RPMI7951 (cell line): ENCODE measurements around the gene CCDC68. TPM values are rescaled to one million over a fixed set of nuclear protein-coding genes. Genes with fewer than 3 reads are reported as not detected.
A peak's percentile ranks its signal among the peaks of the same experiment; 100 is the strongest.

Source experiments
- DNase-seq: peaks from one replicate; pipeline ENCODE4 v3.0.0-alpha.2; 2012; ENCODE audit warnings: low read depth
- total RNA-seq: library from RNA; depleted of rRNA; stranded (reverse); fragments of >200 nt; shearing (Covaris generic); gene quantifications from 2 replicates; pipeline ENCODE4 v1.2.3, GENCODE V29; 2014; rRNA removed

CCDC68 gene
- total RNA-seq, 1 experiment from 2014 or later: 0.12 TPM

DNA sequence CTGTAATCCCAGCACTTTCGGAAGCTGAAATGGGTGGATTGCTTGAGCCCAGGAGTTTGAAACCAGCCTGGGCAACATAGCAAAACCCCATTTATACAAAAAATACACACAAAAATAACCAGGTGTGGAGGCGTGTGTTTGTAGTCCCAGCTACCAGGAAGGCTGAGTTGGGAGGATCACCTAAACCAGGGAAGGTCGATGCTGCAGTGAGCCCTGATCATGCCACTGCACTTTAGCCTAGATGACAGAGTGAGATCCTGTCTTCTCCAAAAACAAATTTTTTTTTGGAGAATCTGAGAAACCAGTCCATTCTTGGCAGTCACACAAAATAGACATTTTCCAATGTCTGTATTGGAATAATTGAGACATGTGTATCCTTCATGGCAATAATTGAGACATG lies 84.2 kb downstream of the CCDC68 start:
- DNase-seq: no peak

DNA sequence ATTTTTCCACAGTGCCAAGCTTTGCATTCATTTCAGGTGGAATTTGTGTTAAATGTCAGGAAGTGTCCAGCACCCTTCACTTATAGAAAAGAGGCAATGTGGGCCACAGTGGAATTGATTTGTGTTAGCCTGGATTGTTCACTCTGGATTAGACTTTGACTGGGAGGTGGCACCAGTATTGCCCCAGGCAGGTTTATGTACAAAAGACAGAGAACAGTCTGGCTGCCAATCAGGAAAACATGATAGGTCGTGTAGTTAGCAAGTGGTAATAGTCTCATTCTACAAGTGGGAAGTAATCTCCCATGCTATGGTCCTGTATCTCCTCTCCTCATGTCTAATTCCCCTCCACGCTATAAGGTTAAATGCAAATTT lies 85.4 kb downstream of the CCDC68 start:
- DNase-seq: no peak

DNA sequence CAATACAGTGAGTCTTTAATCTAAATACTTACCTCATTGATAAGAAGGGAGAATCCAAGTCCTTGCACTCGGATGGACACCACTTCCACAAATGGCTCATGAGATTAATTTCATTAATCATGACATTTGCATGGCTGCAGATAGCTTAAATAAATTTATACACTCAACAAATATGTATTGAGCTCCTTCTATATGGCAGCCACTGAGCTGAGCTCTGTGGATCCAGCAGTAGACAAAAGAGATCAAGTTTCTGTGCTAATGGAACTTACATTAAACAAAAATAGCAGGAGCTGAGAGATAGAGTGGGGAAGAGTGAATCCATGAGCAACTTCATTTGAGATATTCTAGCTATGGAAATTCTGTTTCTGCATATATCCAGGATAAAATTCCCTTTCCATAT lies 86.6 kb downstream of the CCDC68 start:
- no peak for DNase-seq

GRCh38 chr18:54871231-54871630 lies 88.0 kb downstream of the CCDC68 start:
- peak; percentile 71 for DNase-seq

DNA sequence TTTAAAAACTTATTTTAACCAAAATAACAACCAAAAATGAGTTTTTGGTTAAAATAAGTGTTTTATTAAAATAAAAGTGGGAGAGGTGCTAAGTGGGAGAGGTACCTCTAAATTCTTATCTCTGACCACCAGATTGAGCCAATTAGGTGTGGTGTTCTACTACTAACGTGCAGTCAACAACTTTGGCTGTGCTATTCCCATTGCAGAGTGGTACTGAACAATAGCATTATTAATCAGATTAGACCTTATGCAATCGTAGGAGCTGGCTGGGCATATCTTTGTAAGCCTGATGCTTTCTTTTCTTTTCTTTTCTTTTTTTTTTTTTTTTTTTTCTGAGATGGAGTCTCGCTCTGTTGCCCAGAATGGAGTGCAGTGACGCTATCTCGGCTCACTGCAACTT lies 92.1 kb downstream of the CCDC68 start:
- DNase-seq: no peak

GRCh38 chr18:54860941-54861340 lies 98.3 kb downstream of the CCDC68 start:
- no peak for DNase-seq

GRCh38 chr18:54859667-54860421 lies 99.4 kb downstream of the CCDC68 start:
- DNase-seq: no peak

DNA sequence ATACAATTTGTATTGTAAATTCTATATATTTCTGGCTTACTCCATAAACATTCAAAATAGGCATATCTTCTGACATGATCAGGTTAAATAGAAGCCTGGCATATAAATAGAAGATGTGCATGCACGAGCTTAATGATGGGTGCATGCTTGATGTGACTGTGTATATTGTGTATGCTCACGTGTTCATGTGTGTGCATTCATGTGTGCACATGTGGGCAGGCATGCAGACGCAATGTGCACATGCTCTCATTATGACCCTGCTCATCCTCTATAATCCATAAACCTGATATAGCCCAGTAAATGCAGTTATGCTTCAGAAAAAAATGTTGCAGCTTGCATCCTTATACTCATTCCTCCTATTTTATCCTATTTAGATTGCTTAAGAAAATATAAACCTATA lies 101.8 kb downstream of the CCDC68 start:
- DNase-seq: no peak

- DNase-seq: no peak
These were observed 103.1 kb downstream of the CCDC68 start for GRCh38 chr18:54856105-54856646.

- DNase-seq: peak; percentile 17
These were observed 104.2 kb downstream of the CCDC68 start for GRCh38 chr18:54855050-54855449.

DNA sequence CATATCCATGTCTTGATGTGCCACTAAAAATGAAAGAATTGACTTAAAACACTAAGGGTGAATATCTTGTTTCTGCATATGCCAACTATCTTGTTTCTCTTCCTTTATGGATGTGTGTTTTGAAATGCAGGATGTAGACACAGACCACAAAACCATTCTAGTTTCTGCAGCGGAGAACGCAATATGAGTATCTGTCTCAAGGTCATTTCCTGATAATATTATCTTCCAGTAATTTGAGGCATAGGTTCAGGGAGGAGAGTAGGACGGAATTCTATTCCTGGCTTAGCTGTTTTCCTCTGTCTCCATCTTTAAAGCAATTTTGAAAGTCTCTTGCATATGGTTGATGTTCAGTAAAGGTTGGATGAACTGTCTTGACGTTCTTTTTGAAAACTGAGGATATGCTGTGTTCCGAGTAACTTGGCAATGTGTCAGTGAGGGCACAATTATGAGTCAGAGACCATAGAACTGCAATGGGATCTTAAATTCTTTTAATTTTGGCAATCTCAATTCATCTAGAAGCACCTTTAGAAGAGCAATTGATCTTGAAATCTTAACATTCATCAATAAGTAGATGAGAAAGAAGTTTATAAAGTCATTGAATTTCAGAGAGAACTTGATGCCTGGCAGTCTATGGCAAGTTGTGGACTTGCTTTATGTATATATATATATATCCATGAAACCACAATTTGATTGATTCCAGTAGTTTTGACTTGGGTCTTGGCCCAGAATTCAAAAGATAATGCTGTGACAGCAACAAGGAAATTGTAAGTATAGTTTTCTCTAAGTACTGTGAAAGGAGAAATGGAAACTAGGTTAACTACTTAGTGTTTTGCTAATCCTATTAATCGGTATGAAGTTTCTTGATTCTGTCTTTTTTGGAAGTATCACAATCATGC lies 106.2 kb downstream of the CCDC68 start:
- DNase-seq: peak; percentile 63

Other genes with a start within 250 kb of the CCDC68 start
- gene RAB27B, start 131.0 kb downstream of the CCDC68 start, total RNA-seq: 7.0 and 8.8 TPM in 2 replicates